GM18520 (cell line): ENCODE measurements around the gene ADGRL3.
"Not testable (repeated sequence)": the region's sequence is repeated elsewhere in the genome, so short reads cannot be mapped to it uniquely, and the experiment has no call there.

Experiments used
- ATAC-seq: cut with Tn5 transposase; IDR thresholded peaks from one replicate; pipeline ENCODE4 v1.9.1; 2021; ENCODE audit not compliant: unreplicated experiment

Gene ADGRL3

DNA sequence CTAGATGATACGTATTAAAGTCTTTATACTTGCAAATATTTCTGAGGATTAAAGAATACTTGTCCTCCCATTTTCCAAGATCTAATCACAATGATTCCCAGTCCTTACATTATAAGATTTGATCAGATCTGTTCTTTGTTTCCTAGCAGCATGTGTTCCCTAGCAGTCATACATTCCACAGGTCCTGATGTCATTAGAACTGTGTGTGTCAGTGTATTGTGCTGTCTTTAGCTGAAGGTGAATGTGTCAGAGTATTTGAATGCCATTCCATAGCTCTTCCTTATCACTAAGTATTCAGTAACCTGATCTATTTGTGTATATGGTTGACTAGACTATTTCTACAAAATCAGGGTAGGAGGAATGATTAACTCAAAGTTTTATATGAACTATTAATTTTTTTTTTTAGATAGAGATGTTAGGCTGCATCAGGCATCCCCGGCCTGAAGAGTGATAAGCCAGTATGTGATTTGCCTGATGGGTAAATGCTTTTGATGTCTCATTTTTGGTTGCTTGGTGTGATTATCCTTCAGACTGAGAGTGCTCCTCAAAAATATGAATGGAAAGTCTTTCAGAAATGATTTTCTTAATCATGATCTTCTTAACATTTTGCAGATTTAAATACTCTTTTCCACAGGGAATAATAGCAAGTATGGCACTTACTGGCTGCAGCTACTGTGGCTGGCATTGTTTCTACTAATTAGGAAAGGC is 4.4 kb downstream of the ADGRL3 start:
- no peak for ATAC-seq

DNA sequence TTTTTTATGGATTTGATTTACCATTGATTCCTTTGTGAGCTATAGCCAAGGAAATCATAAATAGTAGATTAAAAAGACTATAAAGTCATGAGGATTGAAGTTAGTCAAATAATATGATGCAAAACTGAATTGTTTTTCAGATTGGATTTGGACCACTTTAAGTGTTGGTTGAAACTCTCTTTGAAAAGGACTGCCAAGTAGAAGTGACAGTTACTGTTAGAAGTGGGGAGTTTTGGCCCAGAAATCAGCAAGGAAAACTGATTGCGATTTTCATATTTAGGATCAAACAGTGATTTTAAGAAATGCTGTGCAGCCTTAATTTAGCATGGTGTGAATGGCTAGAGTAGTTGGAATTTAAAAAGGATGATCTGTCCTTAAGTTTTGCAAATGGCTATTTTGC is 4.9 kb downstream of the ADGRL3 start:
- no peak for ATAC-seq

DNA sequence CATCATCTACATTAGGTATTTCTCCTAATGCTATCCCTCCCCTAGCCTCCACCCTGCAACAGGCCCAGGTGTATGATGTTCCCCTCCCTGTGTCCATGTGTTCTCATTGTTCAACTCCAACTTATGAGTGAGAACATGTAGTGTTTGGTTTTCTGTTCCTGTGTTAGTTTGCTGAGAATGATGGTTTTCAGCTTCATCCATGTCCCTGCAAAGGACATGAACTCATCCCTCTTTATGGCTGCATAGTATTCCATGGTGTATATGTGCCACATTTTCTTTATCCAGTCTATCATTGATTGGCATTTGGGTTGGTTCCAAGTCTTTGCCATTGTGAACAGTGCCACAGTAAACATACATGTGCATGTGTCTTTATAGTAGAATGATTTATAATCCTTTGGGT is 7.0 kb downstream of the ADGRL3 start:
- not testable (repeated sequence) for ATAC-seq

DNA sequence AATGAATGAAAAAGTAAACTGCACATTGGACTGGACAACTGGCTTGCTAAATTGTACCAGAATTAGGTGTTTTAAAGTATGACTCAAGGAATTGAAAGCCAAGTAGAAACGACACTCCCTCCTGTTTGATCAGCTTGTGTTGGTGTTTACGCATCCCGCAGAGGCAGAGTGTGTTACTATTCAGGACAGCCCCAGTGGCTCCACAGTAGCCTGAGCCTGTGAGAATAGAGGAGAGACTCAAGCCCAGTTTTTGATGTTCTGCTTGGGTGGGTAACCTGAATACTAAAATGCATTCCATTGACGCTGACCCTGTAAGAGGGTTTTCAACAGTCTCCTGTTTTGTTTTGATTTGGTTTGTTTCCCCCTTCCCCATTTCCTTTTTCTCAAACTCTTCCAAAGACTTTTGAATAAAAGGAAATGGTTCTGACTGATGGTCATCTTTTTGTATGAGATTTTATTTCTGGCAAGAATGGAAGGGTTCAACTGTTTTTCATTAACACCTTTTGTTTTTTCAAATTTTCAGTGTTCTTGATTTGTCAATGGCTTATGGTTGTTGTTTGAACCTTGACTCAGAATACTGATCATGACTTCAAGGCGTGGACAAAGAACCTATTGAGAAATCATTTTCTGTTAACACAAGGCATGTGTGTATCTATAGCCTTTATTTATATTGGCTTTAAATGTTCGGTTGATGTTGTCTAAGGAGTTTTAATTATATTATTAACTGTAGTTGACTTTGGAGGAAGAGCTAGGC is 10.2 kb downstream of the ADGRL3 start:
- no peak for ATAC-seq

DNA sequence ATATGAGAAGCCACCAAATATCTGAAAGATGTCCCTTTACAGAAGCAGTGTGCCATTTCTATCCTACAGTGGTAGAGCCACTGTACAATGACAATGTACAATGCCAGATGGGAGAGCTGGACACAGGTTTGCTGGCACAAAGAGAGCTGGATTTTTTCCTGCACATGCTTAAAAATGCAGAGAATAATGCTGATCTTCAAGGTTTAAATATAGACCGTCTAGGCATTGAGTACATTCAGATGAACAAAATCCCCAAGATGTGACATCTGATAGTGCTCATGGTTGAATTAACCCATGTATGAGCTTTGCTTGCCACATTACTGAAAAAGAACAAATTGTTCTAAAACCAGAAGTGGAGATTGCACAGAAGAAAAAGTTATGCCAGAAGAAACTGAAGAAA is 11.7 kb downstream of the ADGRL3 start:
- ATAC-seq, result no peak

DNA sequence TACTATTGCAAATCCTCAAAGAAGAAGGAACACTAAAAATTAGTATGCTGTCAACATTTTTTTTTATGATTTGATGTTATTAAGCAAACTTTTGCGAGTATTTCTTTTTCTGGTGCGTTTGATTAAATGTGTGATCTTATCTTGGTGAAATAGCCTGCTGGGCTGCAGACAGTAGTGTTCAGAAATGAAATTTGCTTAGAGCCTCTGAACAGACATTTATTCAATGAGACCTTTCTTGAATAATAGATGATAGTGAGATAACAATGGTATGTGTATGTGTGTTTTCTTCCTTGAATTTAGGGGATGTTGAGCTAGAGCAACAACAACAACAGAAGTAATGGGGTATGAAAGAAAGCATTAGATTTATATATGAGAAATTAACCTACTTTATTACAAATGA is 12.7 kb downstream of the ADGRL3 start:
- no peak for ATAC-seq

DNA sequence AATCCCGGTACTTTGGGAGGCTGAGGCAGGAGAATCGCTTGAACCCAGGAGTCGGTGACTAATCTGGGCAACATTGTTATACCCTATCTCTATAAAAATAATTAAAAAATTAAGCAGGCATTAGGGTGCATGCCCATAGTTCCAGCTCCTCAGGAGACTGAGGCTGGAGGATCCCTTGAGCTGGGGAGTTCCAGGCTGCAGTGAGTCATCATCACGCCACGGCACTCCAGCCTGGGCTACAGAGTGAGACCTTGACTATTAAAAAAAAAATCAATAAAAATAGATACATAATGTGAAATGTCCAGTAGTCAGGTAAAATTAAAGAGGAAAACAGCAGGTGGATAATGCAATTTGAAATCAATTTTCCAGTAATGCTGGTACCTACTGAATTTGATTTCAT is 14.6 kb downstream of the ADGRL3 start:
- ATAC-seq, result no peak

DNA sequence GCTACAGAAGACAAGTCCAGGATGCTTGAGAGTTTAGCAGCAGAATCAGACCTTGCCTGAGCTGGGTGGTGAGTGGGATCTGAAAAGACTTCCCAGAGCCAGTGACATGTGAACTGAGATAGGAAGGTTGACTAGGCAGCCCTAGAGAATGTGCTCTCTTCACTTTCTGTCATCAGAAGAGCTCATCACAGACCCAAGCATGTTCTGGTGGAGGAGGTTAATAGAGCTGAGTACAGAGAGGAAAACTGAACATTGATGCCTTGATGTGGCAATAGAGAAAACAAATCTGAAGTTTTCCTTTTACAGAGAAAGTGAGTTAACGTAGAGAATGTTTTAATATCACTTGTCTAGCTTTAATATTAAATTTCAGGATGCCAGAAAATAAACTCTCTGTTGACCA is 17.1 kb downstream of the ADGRL3 start:
- no peak for ATAC-seq

DNA sequence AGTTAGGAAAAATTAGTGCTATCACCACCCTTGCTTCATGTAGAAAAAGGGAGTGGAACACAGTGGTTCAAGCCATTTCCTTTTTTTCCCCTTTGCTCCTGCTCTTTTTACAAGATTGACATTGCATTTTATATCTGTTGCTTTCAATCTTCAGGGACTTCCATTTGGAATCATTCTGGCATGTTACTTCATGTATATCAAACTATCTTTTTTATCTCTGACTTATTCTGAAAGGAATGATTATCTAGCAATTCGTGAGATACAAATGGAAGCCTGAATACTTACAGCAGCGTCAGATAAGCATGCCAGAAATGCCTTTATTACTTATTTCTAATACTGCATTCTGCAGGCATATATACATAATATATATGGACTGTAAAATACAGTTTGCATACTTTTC is 20.4 kb downstream of the ADGRL3 start:
- ATAC-seq, result no peak

DNA sequence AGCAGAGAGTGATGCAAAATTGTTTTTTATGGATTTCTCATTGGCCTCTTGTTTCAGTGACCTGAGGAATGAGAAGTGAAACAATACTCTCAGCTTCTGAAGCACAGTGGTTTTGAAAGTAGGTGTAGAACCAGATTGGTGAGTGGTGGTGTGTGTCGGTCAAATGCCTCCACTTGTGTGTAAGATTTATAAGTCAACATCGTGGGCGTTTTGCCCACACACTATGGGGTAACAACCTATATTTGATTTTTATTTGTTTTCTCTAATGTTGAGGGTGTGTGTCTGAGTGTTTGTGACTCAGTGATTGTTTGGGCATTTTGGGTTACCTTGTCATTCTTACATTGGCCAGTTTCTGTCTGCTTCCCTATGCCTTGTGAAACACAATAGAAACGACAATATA is 23.3 kb downstream of the ADGRL3 start:
- ATAC-seq, result no peak

DNA sequence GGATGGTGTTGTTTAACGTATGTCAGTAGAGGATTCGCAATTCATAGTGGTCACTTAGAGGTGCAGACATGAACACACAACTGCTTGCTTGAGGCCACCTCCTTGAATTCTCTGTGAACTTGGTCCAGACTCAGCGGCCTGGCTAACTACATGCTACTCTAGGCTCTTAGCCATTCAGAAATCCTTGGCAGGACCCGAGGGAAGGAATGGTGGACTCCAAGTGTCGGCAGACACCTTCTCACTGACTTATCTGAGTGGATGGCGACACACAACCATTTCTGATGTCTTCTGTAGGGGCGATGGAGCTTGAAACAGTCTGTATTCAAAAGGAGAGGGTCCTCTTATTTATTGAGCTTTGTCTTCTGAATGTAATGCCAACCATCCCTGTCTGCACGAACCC is 24.4 kb downstream of the ADGRL3 start:
- no peak for ATAC-seq

DNA sequence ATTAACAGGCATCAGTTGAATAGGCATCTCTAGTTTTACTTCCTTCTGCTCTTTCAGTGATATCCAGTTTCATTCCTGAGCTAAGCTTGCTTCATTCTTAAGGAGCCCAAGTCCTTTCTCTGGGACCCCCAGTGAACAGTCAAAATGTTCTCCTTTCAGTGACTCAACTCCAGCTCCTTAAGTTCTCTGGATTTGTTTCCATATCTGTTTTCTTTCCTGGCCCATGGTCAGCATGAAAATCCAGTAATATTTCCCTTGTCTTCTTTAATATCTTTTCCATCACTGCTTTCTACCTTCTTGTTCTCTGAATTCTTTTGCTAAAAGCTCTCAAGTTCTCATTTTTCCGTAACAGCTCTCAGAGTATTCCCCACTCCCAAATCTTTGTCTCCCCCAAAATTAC is 25.5 kb downstream of the ADGRL3 start:
- ATAC-seq, result no peak

DNA sequence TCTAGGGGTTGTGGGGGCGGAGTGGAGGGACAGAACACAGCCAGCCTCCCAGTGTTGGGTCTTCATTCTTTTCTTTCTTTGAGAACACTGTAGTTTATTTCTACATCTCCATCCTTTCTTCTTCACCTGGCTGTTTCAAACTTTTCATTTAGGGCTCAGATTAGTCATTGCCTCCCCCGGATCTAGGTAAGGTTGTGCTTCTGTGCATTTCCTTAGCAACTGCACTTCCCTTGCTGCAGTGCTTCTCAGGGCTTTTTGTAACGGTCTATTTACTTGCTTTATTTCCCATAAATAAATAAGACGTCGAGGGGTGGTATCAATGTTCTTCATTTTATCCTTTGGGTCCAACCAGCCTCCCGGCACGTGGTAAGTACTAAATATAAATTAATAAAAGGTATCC is 31.3 kb downstream of the ADGRL3 start:
- ATAC-seq, result no peak

DNA sequence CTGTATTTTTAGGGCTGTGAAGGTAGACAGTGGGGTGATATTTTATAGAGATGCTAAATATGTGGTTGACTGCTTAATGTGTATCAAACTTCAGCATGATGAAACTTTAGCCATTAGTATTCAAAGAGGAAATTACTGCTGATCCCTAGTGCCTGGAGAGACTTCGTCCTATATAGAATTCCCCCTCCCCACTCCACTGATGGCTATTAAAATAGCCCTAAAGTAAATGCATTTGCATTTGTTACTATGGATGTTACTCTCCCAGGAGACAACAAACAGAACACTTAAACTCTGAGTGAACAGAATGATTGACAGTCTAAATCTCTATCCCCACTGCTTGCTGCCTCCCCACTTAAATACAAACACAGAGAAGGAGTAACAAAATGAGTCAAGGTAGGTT is 39.1 kb downstream of the ADGRL3 start:
- no peak for ATAC-seq

DNA sequence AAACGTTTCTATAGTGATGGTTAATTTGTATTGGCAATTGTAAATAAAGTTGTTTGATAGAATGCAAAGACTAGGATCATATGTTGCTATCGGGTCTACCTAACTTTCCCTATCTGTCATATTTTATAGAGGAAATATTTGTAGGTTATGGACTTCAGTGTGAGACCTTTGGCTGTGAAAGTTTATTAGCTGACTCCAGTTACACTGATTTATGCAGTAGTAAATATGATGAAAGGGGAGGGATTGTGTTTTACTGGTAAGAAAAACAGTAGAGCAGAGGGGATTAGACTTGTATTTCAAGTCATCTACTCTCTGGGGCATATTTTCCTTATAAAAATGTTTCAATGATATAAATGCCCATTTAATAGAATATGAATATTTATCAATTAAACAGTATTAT is 43.8 kb downstream of the ADGRL3 start:
- ATAC-seq, result no peak

DNA sequence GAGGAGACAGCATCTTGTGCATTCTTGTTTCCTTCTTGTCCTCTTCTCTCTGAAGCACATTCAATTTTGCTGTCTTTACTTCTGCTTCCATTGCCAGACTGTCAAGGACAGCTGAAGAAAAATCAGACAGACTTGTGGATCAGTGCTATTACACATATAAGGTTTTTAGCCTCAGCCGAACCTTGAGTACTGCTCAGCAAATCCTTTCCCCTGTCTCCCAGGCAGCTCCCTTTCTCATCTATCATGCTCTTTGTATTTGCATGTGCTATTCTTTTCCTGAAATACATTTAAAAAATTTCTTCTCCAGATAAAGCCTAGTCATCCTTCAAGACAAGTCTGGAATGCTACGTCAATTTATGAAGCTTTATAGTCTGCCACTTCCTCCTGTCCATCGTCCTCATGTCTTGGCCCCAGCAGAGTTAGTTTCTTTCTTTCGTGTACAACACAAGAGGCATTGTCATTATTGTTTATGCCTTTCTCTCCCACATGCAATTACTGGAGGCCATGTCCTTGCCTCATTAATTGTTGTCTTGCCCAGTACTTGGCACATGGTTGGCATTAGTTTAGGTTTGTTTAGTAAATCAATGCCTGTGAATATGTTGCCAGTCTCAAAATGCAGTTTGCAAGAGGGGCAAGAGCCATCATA is 45.1 kb downstream of the ADGRL3 start:
- no peak for ATAC-seq

DNA sequence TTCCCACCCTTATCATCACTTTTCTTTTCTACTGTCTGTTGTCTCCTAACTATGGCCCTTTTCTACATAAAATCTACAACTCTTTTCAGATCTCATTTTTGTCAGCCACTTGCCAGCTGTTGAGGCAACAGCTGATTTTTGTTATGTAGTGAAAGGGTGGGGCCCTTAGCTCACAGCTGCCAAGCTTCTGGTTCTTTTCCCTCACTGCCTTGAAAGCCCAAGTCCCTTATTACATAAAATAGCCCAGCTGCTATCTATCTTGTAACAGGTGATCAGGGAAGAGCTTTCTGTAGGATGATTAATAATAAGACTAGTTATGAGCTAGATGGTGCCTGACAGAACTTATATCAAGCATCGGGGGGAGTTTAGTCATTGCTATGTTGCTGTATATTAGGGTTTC is 45.9 kb downstream of the ADGRL3 start:
- ATAC-seq, result no peak

DNA sequence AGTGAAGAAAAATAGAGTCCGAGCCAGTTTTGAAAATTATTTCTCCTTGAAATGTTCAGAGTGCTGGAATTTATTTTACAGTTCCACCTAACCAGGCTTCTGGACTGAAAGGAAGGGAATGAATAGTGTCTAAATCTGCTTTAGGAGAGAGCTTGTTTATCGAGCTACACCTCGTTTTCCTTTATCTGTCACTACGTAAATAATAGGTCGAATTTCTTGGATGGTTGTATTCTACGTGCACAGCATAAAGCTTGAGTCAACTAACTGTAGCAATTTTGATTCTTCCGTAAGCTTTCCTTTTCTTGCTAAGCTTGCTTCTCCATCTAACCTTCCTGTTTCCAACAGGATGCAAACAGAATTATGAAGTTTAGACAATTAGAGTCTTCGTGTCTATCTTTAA is 48.6 kb downstream of the ADGRL3 start:
- ATAC-seq, result no peak

DNA sequence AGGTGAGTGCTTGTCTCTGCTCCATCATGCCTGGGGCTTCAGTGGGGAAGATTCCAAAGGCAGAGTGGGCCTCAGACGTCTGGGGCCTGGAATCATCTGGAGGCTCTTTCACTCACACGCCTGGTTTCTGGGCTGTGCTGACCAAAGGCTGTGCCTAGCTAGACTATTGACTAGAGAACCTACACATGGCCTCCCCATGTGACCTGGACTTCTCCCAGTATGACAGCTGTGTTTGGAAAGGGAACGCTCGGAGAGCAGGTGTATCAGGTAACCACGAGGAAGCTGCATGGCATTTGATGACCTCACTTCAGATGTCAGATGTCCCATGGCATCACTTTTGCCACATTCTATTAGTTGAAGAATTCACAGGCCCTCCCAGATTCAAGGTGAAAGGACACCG is 51.0 kb downstream of the ADGRL3 start:
- no peak for ATAC-seq

DNA sequence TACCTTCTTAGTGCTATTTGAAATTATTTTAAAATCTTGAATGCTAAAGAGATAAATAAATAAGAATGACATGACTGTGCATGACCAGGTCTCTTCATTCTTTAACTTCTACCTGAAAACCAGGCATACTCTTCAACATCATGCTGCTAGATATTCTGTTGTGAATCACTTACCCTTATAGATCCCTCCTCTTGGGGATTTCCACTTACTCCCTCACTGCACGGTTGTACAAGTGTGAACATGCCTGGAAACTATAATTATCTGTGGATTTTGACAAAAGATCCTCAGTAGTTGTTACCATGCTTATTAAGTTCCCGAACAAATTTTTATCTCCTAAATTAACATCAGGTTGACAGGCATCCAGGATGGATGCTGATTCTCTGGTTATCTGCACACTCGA is 54.3 kb downstream of the ADGRL3 start:
- no peak for ATAC-seq

DNA sequence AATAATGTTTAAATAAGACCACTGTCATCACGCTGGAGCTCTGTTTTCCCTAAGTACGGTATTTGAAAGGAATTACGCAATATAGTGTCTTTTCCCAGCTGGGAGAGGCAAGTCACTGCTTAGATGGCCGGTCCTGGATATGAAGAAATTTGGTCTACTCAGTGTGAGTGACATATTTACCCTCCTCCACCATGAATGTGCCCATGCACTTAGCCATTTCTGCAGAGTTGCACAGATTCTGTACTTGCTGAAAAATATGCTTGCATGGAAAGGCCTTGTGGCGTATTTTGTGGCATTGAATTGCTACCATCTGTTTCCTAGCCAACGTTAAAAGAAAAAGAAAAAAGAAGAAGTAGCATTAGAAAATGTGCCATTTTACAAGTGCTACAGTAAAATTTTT is 73.1 kb downstream of the ADGRL3 start:
- no peak for ATAC-seq

DNA sequence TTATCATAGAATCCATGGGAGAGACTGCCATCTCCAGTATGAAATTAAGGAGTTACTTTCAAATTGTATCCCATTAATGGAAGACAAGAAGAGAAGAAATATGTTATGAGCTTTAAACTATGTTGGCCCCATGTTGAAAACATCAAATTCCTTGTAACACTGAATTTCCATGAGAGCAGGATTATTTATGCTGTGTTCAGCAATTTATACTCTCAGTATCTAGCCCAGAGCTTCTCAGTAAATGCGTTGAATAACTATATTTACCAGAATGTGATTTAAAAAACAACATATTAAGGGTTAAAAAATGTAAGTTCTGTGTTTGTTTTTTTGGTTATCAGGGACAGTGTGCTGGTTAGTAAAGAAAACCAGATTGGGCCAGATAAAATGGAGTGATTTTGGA is 74.2 kb downstream of the ADGRL3 start:
- no peak for ATAC-seq
